GM12873 (cell line): Measurements from ENCODE around the gene CHRM1.

Experiments used
- CTCF ChIP-seq: IDR thresholded peaks from 2 replicates; pipeline ENCODE4 v1.5.1; 2012; ENCODE audit warnings: low read depth, mild to moderate bottlenecking, moderate library complexity, low read length, control low read depth; ENCODE audit not compliant: insufficient read depth; ENCODE audit errors: missing control alignments

CHRM1 gene

GRCh38 chr11:62918531-62918930 lies 2.6 kb downstream of the CHRM1 start:
- no peak for TF ChIP-seq CTCF

- no peak for TF ChIP-seq CTCF
Measured at GRCh38 chr11:62917906-62918502, 3.2 kb downstream of the CHRM1 start.

GRCh38 chr11:62914416-62914815 lies 6.7 kb downstream of the CHRM1 start:
- no peak for TF ChIP-seq CTCF

- no peak for TF ChIP-seq CTCF
Measured at GRCh38 chr11:62912268-62912667, 8.9 kb downstream of the CHRM1 start.

- no peak for TF ChIP-seq CTCF
Measured at GRCh38 chr11:62911137-62912130, 9.7 kb downstream of the CHRM1 start.

- no peak for TF ChIP-seq CTCF
Measured at GRCh38 chr11:62910141-62910882, 10.9 kb downstream of the CHRM1 start.
